Spleen (tissue), 11 donors: ENCODE measurements around the gene FNTB. TPM values are rescaled to one million over a fixed set of nuclear protein-coding genes. Genes with fewer than 3 reads are reported as not detected.

Source experiments
- DNase-seq: peaks from one replicate; pipeline ENCODE4 v3.0.0-alpha.2; 2020
- H3K27ac ChIP-seq, 8 donors: fragments of 200-600 bp; sonication (generic) in 7 of 8; 1 replicate in 4 of 8; 2 replicates in 4 of 8; pipeline versions ENCODE4 v1.5.0 to v1.8.0; 2016 to 2021; ENCODE audit warnings: inconsistent platforms in 4 of 8, mild to moderate bottlenecking in 4 of 8, moderate library complexity in 1 of 8
- H3K27me3 ChIP-seq, 7 donors: fragments of 200-600 bp; sonication (generic) in 6 of 7; replicated peaks in 1 of 7; 1 replicate in 4 of 7; 2 replicates in 3 of 7; pipeline versions ENCODE4 v1.5.0 to v1.8.0; 2016 to 2021; ENCODE audit warnings: inconsistent platforms in 3 of 7, mild to moderate bottlenecking in 1 of 7
- H3K36me3 ChIP-seq, 6 donors: fragments of 200-600 bp; sonication (generic) in 5 of 6; 1 replicate in 4 of 6; 2 replicates in 2 of 6; pipeline versions ENCODE4 v1.5.0 to v1.8.0; 2016 to 2021; ENCODE audit warnings: inconsistent platforms in 2 of 6
- H3K4me1 ChIP-seq, 6 donors: fragments of 200-600 bp; sonication (generic) in 5 of 6; 1 replicate in 3 of 6; 2 replicates in 3 of 6; pipeline versions ENCODE4 v1.5.0 to v1.8.0; 2016 to 2021; ENCODE audit warnings: inconsistent platforms in 3 of 6
- H3K4me3 ChIP-seq, 8 donors: fragments of 200-600 bp; sonication (generic) in 7 of 8; 1 replicate in 4 of 8; 2 replicates in 4 of 8; pipeline versions ENCODE4 v1.5.0 to v1.8.0; 2016 to 2021; ENCODE audit warnings: inconsistent platforms in 4 of 8, mild to moderate bottlenecking in 4 of 8, moderate library complexity in 2 of 8
- H3K9me3 ChIP-seq, 8 donors: fragments of 200-600 bp; sonication (generic) in 7 of 8; 1 replicate in 4 of 8; 2 replicates in 4 of 8; pipeline versions ENCODE4 v1.5.0 to v1.8.0; 2016 to 2021; ENCODE audit warnings: inconsistent platforms in 4 of 8
- CTCF ChIP-seq, 11 experiments: fragments of 200-600 bp in 7 of 11; fragments of 450-650 bp in 4 of 11; sonication (generic) in 4 of 11; IDR thresholded peaks in 8 of 11; conservative IDR thresholded peaks in 3 of 11; 1 replicate in 7 of 11; 2 replicates in 4 of 11; pipeline versions ENCODE4 v1.4.0 to v1.8.0; 2016 to 2021; ENCODE audit warnings: antibody characterized with exemption in 11 of 11, inconsistent platforms in 4 of 11, mild to moderate bottlenecking in 1 of 11
- POLR2A ChIP-seq, 3 donors: fragments of 450-650 bp; IDR thresholded peaks; one replicate each; pipeline ENCODE4 v1.5.1; 2017; ENCODE audit warnings: antibody characterized with exemption in 3 of 3, mild to moderate bottlenecking in 1 of 3
- POLR2AphosphoS5 ChIP-seq, 3 donors: sonication (generic); formaldehyde crosslinking; IDR thresholded peaks; one replicate each; pipeline ENCODE4 v1.5.1; 2017; ENCODE audit warnings: antibody characterized with exemption in 3 of 3
- WGBS, 5 donors: extraction: QIAGEN DNeasy Blood & Tissue Kit in 3 of 5; methylation state at CpG; one replicate each; pipeline versions ENCODE4 v1.1.5 to v1.1.7; 2013 to 2018; 5-methylcytosine and 5-hydroxymethylcytosine counted together
- intact Hi-C: fragments of 100-400 bp; cut with DNase I; formaldehyde crosslinking; loops from one replicate; pipeline ENCODE4 v1.15.0; 2023; ENCODE audit warnings: low total_unique reads
- polyA plus RNA-seq, 3 donors: library from polyadenylated mRNA; stranded (reverse); fragments of 200-250 nt; gene quantifications; one replicate each; pipeline ENCODE4 v1.2.1, GENCODE V29; 2013
- total RNA-seq, 7 donors: library from RNA; depleted of rRNA in 3 of 7; stranded (reverse); fragments of >200 nt in 3 of 7; fragmentation: NEBNext Ultra II Directional in 4 of 7; extraction: Animal tissue kit (Norgen Biotek cat#: 25700) in 4 of 7; gene quantifications; one replicate each; pipeline versions ENCODE4 v1.1.0 to v1.2.1, GENCODE V29; 2016 to 2021
- donor health status: healthy with polysubstance abuse.
- donor health status: DM: no; HTN: no; CAD: no; lungs with moderate emphysema.
- donor health status: DM: no; HTN: no; CAD: no.
- donor health status: Bipolar disorder and iron deficiency.
- donor health status: healthy.
- donor health status: DM: no; HTN: no; CAD: no.
- donor health status: DM: yes; HTN: yes; CAD: no.

Gene FNTB
- total and polyA plus RNA-seq, 10 donors = 4.7 to 17.0 (median 10.0) TPM

DNA sequence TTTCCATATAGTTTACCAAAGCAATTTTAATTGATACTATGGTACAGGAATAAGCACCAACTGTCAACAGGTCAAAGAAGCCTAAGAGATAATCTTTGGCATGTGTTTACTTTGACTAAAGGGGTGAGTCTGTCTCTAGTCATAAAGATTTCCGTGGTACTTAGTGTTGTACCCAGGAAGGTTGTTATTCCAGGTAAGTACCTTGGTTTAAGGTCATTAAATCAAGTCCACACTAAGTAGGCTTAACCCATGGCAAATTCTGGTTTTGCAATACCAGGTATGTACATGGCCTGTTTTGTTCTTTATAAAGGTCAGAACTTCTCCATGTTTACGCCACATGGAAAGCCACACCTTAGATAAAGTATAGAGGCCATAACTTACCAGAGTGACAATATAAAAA lies 105.7 kb downstream of the FNTB start:
- H3K9me3 ChIP-seq = peaks cover 0 to 12% (median 9%) of the 10 kb centered on the region in 8 donors
- DNase-seq = no peak
- peaks cover 17 to 100% (median 75%) of the 10 kb centered on the region in 6 donors for H3K36me3 ChIP-seq
- WGBS, 5 donors = 91 to 98% (median 94%) methylated on average over 2 of the region's 2 CpGs
- peaks cover 17 to 73% (median 43%) of the 10 kb centered on the region in 6 donors for H3K4me1 ChIP-seq
- H3K27ac ChIP-seq = no peak overlapping the region
- H3K4me3 ChIP-seq = no peak overlapping the region
- intact Hi-C loops = loop anchor here (10.0 kb wide), 1 partner anchor 108 kb away; the partner anchor contains the start of gene FNTB
- TF ChIP-seq POLR2A (IDR thresholded peaks at IDR 0.05) (no peak), POLR2AphosphoS5 (IDR thresholded peaks at IDR 0.05) (no peak), CTCF (IDR thresholded peaks at IDR 0.05 in 8 of 11, conservative IDR thresholded peaks at IDR 0.05 in 3 of 11) (no peak)
- no peaks in the 10 kb centered on the region for H3K27me3 ChIP-seq

GRCh38 chr14:65095633-65096205 lies 109.0 kb downstream of the FNTB start:
- peak overlapping the region in 5 of 8 donors; percentile 9 to 99 (median 27) for H3K27ac ChIP-seq
- 60 to 76% (median 72%) methylated on average over 3 of the region's 3 CpGs for WGBS, 5 donors
- no peaks in the 10 kb centered on the region for H3K9me3 ChIP-seq
- peaks cover 7 to 85% (median 48%) of the 10 kb centered on the region in 6 donors for H3K36me3 ChIP-seq
- peaks cover 43 to 89% (median 77%) of the 10 kb centered on the region in 6 donors for H3K4me1 ChIP-seq
- no peak overlapping the region for H3K4me3 ChIP-seq
- DNase-seq = no peak
- intact Hi-C loops = loop anchor here (10.0 kb wide), 1 partner anchor 111 kb away; the partner anchor contains the start of gene FNTB
- TF ChIP-seq POLR2A (IDR thresholded peaks at IDR 0.05) = no peak
- peak in 1 of 3 donors; percentile 14 for TF ChIP-seq POLR2AphosphoS5 (IDR thresholded peaks at IDR 0.05)
- no peaks in the 10 kb centered on the region for H3K27me3 ChIP-seq

DNA sequence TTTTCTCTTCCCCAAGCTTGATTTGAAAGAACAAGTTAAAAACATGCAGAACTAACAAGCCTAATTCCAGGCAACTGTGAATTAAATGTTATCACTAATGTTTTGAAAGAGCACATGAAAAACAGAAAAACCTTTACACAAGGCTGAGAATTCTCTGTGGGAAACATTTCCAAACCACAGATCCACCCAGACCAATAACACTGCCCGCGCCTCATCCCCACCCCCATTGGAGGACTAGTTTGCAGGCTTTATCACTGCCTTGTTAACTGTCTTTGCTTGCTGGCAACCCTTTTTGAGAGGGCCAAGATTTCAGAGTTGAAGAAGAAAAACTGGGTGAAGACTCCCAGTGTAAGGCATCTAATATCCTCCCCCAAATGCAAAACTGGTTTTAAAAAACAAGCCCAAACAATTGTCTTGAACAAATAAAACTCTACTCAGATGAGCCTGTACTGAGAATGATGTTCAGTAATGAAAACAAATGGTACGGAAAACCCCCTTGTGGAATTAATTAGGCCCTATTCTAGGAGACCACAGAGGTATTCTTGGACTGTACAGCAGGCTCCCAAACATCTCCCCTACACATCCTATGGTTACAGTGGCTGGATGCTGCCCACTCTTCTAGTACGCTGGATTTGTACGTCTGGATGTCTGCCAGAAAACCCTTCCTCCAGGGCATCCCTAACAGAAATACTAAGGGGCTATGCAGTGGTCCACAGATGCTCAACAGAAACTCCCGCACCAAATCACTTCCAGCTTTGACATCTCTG lies 109.8 kb downstream of the FNTB start:
- no peaks in the 10 kb centered on the region for H3K27me3 ChIP-seq
- no peak overlapping the region for H3K4me3 ChIP-seq
- no peak for DNase-seq
- no peak for TF ChIP-seq POLR2A (IDR thresholded peaks at IDR 0.05)
- no peak for TF ChIP-seq POLR2AphosphoS5 (IDR thresholded peaks at IDR 0.05)
- TF ChIP-seq CTCF (IDR thresholded peaks at IDR 0.05 in 8 of 11, conservative IDR thresholded peaks at IDR 0.05 in 3 of 11) = no peak
- peaks cover 7 to 77% (median 40%) of the 10 kb centered on the region in 6 donors for H3K36me3 ChIP-seq
- peaks cover 47 to 88% (median 79%) of the 10 kb centered on the region in 6 donors for H3K4me1 ChIP-seq
- H3K27ac ChIP-seq = peak overlapping the region in 6 of 8 donors; percentile 9 to 99 (median 36)
- 57 to 84% (median 73%) methylated on average over 6 of the region's 6 CpGs for WGBS, 5 donors
- intact Hi-C loops = loop anchor here (10.0 kb wide), 1 partner anchor 112 kb away; the partner anchor contains the start of gene FNTB
- no peaks in the 10 kb centered on the region for H3K9me3 ChIP-seq

GRCh38 chr14:65098586-65098985 lies 111.9 kb downstream of the FNTB start:
- peak overlapping the region in 6 of 8 donors; percentile 6 to 57 (median 20) for H3K4me3 ChIP-seq
- no peaks in the 10 kb centered on the region for H3K9me3 ChIP-seq
- H3K27me3 ChIP-seq = no peaks in the 10 kb centered on the region
- peaks cover 0 to 56% (median 19%) of the 10 kb centered on the region in 6 donors for H3K36me3 ChIP-seq
- intact Hi-C loops = loop anchor here (10.0 kb wide), 1 partner anchor 114 kb away; the partner anchor contains the start of gene FNTB
- WGBS, 5 donors = 0 to 5% (median 0%) methylated on average over 2 of the region's 2 CpGs
- DNase-seq = no peak
- peaks cover 53 to 88% (median 81%) of the 10 kb centered on the region in 6 donors for H3K4me1 ChIP-seq
- peak overlapping the region; percentile 39 to 99 (median 81) for H3K27ac ChIP-seq
- TF ChIP-seq CTCF (IDR thresholded peaks at IDR 0.05 in 8 of 11, conservative IDR thresholded peaks at IDR 0.05 in 3 of 11) (no peak), POLR2A (IDR thresholded peaks at IDR 0.05) (no peak), POLR2AphosphoS5 (IDR thresholded peaks at IDR 0.05) (no peak)
